Mesothelial cell of epicardium (in vitro differentiated cells): Measurements from ENCODE around the gene CEP295NL. TPM values are rescaled to one million over a fixed set of nuclear protein-coding genes. Genes with fewer than 3 reads are reported as not detected.
A peak's percentile ranks its signal among the peaks of the same experiment; 100 is the strongest.

Experiments used
- DNase-seq, 2 experiments: peaks; one replicate each; pipeline ENCODE4 v3.0.0; 2021; ENCODE audit warnings: low spot score in 2 of 2; ENCODE audit not compliant: unreplicated experiment in 2 of 2
- H3K27ac Mint-ChIP-seq: 2 replicates; pipeline ENCODE4 v1.8.0; 2021; ENCODE audit warnings: mixed read lengths
- H3K27me3 Mint-ChIP-seq: 2 replicates; pipeline ENCODE4 v1.8.0; 2021; ENCODE audit warnings: low read depth, mixed read lengths
- H3K36me3 Mint-ChIP-seq: 2 replicates; pipeline ENCODE4 v1.8.0; 2021; ENCODE audit warnings: mixed read lengths
- H3K4me1 Mint-ChIP-seq: 2 replicates; pipeline ENCODE4 v1.8.0; 2021; ENCODE audit warnings: mixed read lengths
- H3K4me3 Mint-ChIP-seq: 2 replicates; pipeline ENCODE4 v1.8.0; 2021; ENCODE audit warnings: mild to moderate bottlenecking, moderate library complexity, mixed read lengths
- H3K9me3 Mint-ChIP-seq: 2 replicates; pipeline ENCODE4 v1.8.0; 2021; ENCODE audit warnings: mixed read lengths
- CTCF ChIP-seq: fragments of 200-600 bp; sonication (generic); IDR thresholded peaks from one replicate; pipeline ENCODE4 v1.5.0; 2021; ENCODE audit warnings: antibody characterized with exemption; ENCODE audit not compliant: unreplicated experiment
- total RNA-seq: library from RNA; stranded (reverse); gene quantifications from 3 replicates; pipeline ENCODE4 v1.2.1, GENCODE V29; 2021

CEP295NL gene
- total RNA-seq, 1 donor from 2014 or later = 4.2 TPM

- no peaks in the 10 kb centered on the region for H3K27me3 Mint-ChIP-seq
- no peaks in the 10 kb centered on the region for H3K9me3 Mint-ChIP-seq
- TF ChIP-seq CTCF = peak; percentile 44
- H3K4me1 Mint-ChIP-seq = peaks cover 29% of the 10 kb centered on the region
- H3K27ac Mint-ChIP-seq = peak within 1 kb of the TSS; percentile 77
- peak; percentile 83 to 91 for DNase-seq
- peak within 1 kb of the TSS; percentile 77 for H3K4me3 Mint-ChIP-seq
- H3K36me3 Mint-ChIP-seq = no peaks in the 10 kb centered on the region
These were observed 22.2 kb upstream of the CEP295NL start, which contains the start of gene TIMP2 for GRCh38 chr17:78925234-78925633. TIMP2 (minus strand) TSS chr17:78925387; CDS start chr17:78925088, 299 bp downstream.

GRCh38 chr17:78924481-78925151 is 21.6 kb upstream of the CEP295NL start:
- no peak for TF ChIP-seq CTCF
- no peaks in the 10 kb centered on the region for H3K9me3 Mint-ChIP-seq
- H3K36me3 Mint-ChIP-seq = no peaks in the 10 kb centered on the region
- peak in 1 of 2 experiments; percentile 56 for DNase-seq
- no peaks in the 10 kb centered on the region for H3K27me3 Mint-ChIP-seq
- H3K27ac Mint-ChIP-seq = peak overlapping the region; percentile 77
- H3K4me3 Mint-ChIP-seq = peak overlapping the region; percentile 77
- peaks cover 34% of the 10 kb centered on the region for H3K4me1 Mint-ChIP-seq

- Mint-ChIP-seq H3K4me1 (peaks cover 34% of the 10 kb centered on the region), H3K9me3 (no peaks in the 10 kb centered on the region), H3K36me3 (no peaks in the 10 kb centered on the region), H3K27me3 (no peaks in the 10 kb centered on the region), H3K27ac (peak overlapping the region; percentile 56), H3K4me3 (peak overlapping the region; percentile 77)
- DNase-seq = peak in 1 of 2 experiments; percentile 50
- TF ChIP-seq CTCF = no peak
These were observed 20.9 kb upstream of the CEP295NL start for GRCh38 chr17:78923660-78924453.

- DNase-seq = no peak
- Mint-ChIP-seq H3K4me1 (peaks cover 34% of the 10 kb centered on the region), H3K9me3 (no peaks in the 10 kb centered on the region), H3K36me3 (no peaks in the 10 kb centered on the region), H3K4me3 (peak overlapping the region; percentile 77), H3K27me3 (no peaks in the 10 kb centered on the region), H3K27ac (peak overlapping the region; percentile 60)
- no peak for TF ChIP-seq CTCF
These were observed 20.0 kb upstream of the CEP295NL start for GRCh38 chr17:78922816-78923498.

- no peak overlapping the region for H3K27ac Mint-ChIP-seq
- peaks cover 40% of the 10 kb centered on the region for H3K4me1 Mint-ChIP-seq
- H3K27me3 Mint-ChIP-seq = no peaks in the 10 kb centered on the region
- H3K9me3 Mint-ChIP-seq = no peaks in the 10 kb centered on the region
- no peak for TF ChIP-seq CTCF
- no peak for DNase-seq
- H3K36me3 Mint-ChIP-seq = peaks cover 2% of the 10 kb centered on the region
- no peak overlapping the region for H3K4me3 Mint-ChIP-seq
These were observed 18.5 kb upstream of the CEP295NL start for GRCh38 chr17:78921437-78921971.
